K562 (cell line): ENCODE results near the gene PHKG1. TPM values are rescaled to one million over a fixed set of nuclear protein-coding genes. Genes with fewer than 3 reads are reported as not detected.

Source experiments
- BDP1 ChIP-seq: IDR thresholded peaks from 3 replicates; pipeline ENCODE4 v1.6.1; 2011; ENCODE audit not compliant: insufficient read length, insufficient read depth
- HDAC8 ChIP-seq: fragments of 450-650 bp; IDR thresholded peaks from 2 replicates; pipeline ENCODE4 v1.6.1; 2016; ENCODE audit warnings: mild to moderate bottlenecking, missing genetic modification characterization, moderate library complexity, missing compliant biosample characterization
- NRF1 ChIP-seq, 2 experiments: fragments of 450-650 bp; IDR thresholded peaks in 1 of 2; conservative IDR thresholded peaks in 1 of 2; 2 replicates each; pipeline ENCODE4 v1.6.1; 2014; ENCODE audit warnings: mild to moderate bottlenecking in 2 of 2
- SAP30 ChIP-seq: fragments of 200-600 bp; sonication (generic); IDR thresholded peaks from 2 replicates; pipeline ENCODE4 v1.6.1; 2012; ENCODE audit warnings: borderline replicate concordance, low read depth, mild to moderate bottlenecking, moderate library complexity, low read length, control low read depth, inconsistent platforms; ENCODE audit not compliant: insufficient read depth, poor library complexity, severe bottlenecking
- SRSF7 ChIP-seq: fragments of 200-400 bp; formaldehyde crosslinking; optimal IDR thresholded peaks from 2 replicates; pipeline ENCODE3; 2017; ENCODE audit warnings: mild to moderate bottlenecking, low read depth, low read length
- YY1 ChIP-seq, 3 experiments: IDR thresholded peaks; 2 replicates each; pipeline ENCODE4 v1.6.1; 2011; ENCODE audit warnings: low read length in 2 of 3, mild to moderate bottlenecking in 2 of 3, moderate library complexity in 2 of 3, borderline replicate concordance in 1 of 3, control low read depth in 1 of 3, low read depth in 1 of 3; ENCODE audit not compliant: insufficient read depth in 3 of 3, insufficient replicate concordance in 2 of 3, control insufficient read depth in 1 of 3, insufficient read length in 1 of 3; ENCODE audit errors: extremely low read depth in 1 of 3
- ZNF134 ChIP-seq: fragments of 250-450 bp; sonication (Bioruptor Pico); conservative IDR thresholded peaks from 2 replicates; pipeline ENCODE4 v1.4.0; 2020
- ZNF174 ChIP-seq: fragments of 250-450 bp; sonication (Bioruptor Pico); IDR thresholded peaks from 2 replicates; pipeline ENCODE4 v1.4.0; 2020; ENCODE audit warnings: mild to moderate bottlenecking
- ZNF696 ChIP-seq: fragments of 250-450 bp; sonication (Bioruptor Pico); conservative IDR thresholded peaks from 2 replicates; pipeline ENCODE4 v1.4.0; 2020; ENCODE audit warnings: mild to moderate bottlenecking, moderate library complexity
- ZSCAN29 ChIP-seq: fragments of 450-650 bp; IDR thresholded peaks from 2 replicates; pipeline ENCODE4 v1.6.1; 2017
- polyA plus RNA-seq, 8 experiments: library from polyadenylated mRNA; depleted of rRNA in 4 of 8; stranded (reverse) in 5 of 8; unstranded in 3 of 8; fragments of >200 nt; fragmentation: Nextera tagmentation in 2 of 8; fragmentation: Illumina TruSeq in 1 of 8; extraction: Ambion mirVana in 2 of 8; extraction: Trizol in 1 of 8; gene quantifications; 2 replicates each; pipeline versions ENCODE4 v1.2.1 to v1.2.3, GENCODE V29; 2011 to 2014; ENCODE audit warnings: inconsistent platforms in 1 of 8, missing spikeins in 1 of 8
- total RNA-seq, 7 experiments: library from RNA; depleted of rRNA in 6 of 7; stranded (reverse); fragments of >200 nt in 6 of 7; fragmentation: Illumina TruSeq in 2 of 7; extraction: Trizol in 2 of 7; gene quantifications; 2 replicates each; pipeline versions ENCODE4 v1.2.1 to v1.2.3, GENCODE V29; 2011 to 2021; ENCODE audit warnings: low replicate concordance in 1 of 7
- TF ChIP-seq, protein P1 (sequence below), 2 experiments: fragments of 450-650 bp; IDR thresholded peaks; 2 replicates each; pipeline ENCODE4 v1.6.1; 2016; ENCODE audit warnings: mild to moderate bottlenecking in 2 of 2, borderline replicate concordance in 1 of 2, low read depth in 1 of 2, moderate library complexity in 1 of 2
- TF ChIP-seq, protein P2 (sequence below): sonication (generic); formaldehyde crosslinking; IDR thresholded peaks from 2 replicates; pipeline ENCODE4 v1.8.0; 2023; ENCODE audit warnings: mild to moderate bottlenecking, missing genetic modification reagents
- TF ChIP-seq, protein P3 (sequence below): fragments of 450-650 bp; IDR thresholded peaks from 2 replicates; pipeline ENCODE4 v1.6.1; 2018; ENCODE audit warnings: mild to moderate bottlenecking, low read depth; ENCODE audit not compliant: partially characterized antibody

PHKG1 gene
- total and polyA plus RNA-seq, 9 of the 15 experiments (the other 6 are each of a cell fraction or from before 2014, with no cell fraction given), result 0.10 to 0.83 (median 0.46) TPM

DNA sequence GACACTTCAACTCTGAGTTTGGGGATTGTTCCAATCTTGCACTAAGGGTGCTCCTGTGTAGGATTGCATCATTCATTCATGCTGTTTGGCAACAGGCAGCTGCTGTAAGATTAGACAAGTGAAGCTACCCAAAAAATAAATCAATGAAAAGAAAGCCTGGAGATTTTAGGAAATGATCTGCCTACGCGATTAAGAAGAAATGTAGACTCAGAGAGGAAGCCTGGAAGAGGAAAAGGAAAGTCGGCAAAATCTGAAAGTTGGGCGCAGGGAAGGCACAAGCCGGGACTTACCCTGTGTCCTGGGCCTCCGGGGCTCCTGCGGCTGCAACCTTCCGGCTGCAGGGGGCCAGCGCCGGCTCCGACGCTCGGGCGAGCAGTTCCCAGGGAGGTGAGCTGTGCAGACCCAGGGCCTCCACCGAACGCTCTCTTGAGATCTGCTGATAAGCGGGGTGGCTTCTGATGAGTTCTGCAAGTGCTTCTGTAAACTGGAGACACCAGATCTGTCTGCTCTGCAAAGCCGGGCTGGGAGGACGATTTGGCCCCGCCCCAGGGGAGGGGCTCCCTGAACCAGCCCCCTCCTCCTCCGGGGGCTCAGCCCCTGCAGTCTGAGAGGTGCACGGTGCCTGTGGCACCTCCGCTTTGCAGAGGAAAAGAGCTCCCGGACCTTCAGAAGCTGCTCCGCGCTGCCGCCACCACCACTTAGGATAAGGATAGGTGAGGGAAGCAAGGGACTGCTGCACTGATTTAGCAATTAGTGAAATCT is 58.9 kb downstream of the PHKG1 start (continued):
- TF ChIP-seq, protein P1, sequence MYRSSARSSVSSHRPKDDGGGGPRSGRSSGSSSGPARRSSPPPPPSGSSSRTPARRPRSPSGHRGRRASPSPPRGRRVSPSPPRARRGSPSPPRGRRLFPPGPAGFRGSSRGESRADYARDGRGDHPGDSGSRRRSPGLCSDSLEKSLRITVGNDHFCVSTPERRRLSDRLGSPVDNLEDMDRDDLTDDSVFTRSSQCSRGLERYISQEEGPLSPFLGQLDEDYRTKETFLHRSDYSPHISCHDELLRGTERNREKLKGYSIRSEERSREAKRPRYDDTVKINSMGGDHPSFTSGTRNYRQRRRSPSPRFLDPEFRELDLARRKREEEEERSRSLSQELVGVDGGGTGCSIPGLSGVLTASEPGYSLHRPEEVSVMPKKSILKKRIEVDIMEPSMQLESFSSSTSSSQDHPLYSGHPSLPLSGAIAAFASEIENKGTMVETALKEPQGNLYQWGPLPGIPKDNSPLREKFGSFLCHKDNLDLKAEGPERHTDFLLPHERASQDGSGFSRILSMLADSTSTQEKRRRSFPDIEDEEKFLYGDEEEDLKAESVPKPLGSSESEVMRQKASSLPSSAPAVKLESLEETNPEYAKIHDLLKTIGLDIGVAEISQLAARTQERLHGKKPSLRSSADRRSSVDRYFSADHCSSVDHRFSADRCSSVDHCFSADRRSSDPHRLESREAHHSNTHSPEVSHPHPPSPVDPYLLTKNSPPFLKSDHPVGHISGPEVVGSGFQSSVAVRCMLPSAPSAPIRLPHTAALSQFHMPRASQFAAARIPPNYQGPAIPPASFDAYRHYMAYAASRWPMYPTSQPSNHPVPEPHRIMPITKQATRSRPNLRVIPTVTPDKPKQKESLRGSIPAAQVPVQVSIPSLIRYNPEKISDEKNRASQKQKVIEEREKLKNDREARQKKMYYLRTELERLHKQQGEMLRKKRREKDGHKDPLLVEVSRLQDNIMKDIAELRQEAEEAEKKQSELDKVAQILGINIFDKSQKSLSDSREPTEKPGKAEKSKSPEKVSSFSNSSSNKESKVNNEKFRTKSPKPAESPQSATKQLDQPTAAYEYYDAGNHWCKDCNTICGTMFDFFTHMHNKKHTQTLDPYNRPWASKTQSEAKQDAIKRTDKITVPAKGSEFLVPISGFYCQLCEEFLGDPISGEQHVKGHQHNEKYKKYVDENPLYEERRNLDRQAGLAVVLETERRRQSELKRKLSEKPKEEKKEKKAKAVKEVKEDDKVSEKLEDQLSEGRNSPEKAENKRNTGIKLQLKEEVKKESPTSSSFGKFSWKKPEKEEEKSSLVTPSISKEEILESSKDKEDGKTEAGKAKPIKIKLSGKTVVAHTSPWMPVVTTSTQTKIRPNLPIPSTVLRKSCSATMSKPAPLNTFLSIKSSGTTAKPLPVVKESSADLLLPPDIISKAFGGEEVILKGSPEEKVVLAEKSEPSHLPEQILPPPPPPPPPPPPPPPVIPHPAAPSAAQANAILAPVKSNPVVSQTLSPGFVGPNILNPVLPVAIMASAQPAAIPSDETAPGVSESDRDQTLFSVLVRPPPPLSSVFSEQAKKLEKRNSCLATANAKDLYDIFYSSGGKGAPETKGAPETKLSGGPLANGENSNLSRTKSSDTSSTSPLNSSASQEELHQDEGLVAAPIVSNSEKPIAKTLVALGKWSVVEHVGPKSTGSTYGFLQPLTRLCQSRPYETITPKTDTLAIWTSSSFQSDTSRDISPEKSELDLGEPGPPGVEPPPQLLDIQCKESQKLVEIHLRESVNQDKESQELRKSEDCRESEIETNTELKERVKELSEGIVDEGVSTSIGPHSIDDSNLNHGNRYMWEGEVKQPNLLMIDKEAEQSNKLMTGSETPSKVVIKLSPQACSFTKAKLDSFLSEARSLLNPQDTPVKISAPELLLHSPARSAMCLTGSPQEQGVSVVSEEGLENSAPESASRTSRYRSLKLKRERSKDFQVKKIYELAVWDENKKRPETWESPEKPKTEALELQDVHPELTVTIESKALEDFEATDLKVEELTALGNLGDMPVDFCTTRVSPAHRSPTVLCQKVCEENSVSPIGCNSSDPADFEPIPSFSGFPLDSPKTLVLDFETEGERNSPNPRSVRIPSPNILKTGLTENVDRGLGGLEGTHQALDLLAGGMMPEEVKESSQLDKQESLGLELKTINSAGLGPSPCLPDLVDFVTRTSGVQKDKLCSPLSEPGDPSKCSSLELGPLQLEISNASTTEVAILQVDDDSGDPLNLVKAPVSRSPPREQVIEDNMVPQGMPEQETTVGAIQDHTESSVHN (IDR thresholded peaks at IDR 0.05; ENCODE audit: borderline replicate concordance in 1 of 2, low read depth in 1 of 2), result no peak
- TF ChIP-seq YY1 (IDR thresholded peaks at IDR 0.05; ENCODE audit: borderline replicate concordance in 1 of 3, control insufficient read depth in 1 of 3, extremely low read depth in 1 of 3, insufficient read depth in 3 of 3, insufficient read length in 1 of 3, insufficient replicate concordance in 2 of 3, low read depth in 1 of 3, low read length in 2 of 3), result no peak
- no peak for TF ChIP-seq ZNF696
- no peak for TF ChIP-seq ZSCAN29
- TF ChIP-seq, protein P2, sequence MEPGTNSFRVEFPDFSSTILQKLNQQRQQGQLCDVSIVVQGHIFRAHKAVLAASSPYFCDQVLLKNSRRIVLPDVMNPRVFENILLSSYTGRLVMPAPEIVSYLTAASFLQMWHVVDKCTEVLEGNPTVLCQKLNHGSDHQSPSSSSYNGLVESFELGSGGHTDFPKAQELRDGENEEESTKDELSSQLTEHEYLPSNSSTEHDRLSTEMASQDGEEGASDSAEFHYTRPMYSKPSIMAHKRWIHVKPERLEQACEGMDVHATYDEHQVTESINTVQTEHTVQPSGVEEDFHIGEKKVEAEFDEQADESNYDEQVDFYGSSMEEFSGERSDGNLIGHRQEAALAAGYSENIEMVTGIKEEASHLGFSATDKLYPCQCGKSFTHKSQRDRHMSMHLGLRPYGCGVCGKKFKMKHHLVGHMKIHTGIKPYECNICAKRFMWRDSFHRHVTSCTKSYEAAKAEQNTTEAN, result no peak
- no peak for TF ChIP-seq HDAC8 (tag)
- TF ChIP-seq NRF1 (conservative IDR thresholded peaks at IDR 0.05 in 1 of 2, IDR thresholded peaks at IDR 0.05 in 1 of 2), result peak; percentile 51 to 59
- TF ChIP-seq ZNF174 (CRISPR knock-in tag), result no peak
- TF ChIP-seq ZNF134 (CRISPR knock-in tag), result no peak
- TF ChIP-seq SAP30, result peak; percentile 36
- no peak for TF ChIP-seq SRSF7
- TF ChIP-seq, protein P3, sequence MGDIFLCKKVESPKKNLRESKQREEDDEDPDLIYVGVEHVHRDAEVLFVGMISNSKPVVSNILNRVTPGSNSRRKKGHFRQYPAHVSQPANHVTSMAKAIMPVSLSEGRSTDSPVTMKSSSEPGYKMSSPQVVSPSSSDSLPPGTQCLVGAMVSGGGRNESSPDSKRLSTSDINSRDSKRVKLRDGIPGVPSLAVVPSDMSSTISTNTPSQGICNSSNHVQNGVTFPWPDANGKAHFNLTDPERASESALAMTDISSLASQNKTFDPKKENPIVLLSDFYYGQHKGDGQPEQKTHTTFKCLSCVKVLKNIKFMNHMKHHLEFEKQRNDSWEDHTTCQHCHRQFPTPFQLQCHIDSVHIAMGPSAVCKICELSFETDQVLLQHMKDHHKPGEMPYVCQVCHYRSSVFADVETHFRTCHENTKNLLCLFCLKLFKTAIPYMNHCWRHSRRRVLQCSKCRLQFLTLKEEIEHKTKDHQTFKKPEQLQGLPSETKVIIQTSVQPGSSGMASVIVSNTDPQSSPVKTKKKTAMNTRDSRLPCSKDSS, result no peak
- TF ChIP-seq BDP1, result no peak
